HG02885 (cell line): ENCODE results near the gene PSMD1.
"Not testable (repeated sequence)": the region's sequence is repeated elsewhere in the genome, so short reads cannot be mapped to it uniquely, and the experiment has no call there.

Experiments
- ATAC-seq: cut with Tn5 transposase; IDR thresholded peaks from one replicate; pipeline ENCODE4 v1.9.1; 2021; ENCODE audit warnings: mild to moderate bottlenecking; ENCODE audit not compliant: unreplicated experiment, poor library complexity

Gene PSMD1

GRCh38 chr2:231177156-231178025, 120.7 kb downstream of the PSMD1 start:
- ATAC-seq = no peak

- not testable (repeated sequence) for ATAC-seq
Measured at GRCh38 chr2:231178805-231179204, 122.1 kb downstream of the PSMD1 start.

GRCh38 chr2:231181860-231182512, 125.3 kb downstream of the PSMD1 start:
- ATAC-seq = peak; percentile 65

- no peak for ATAC-seq
Measured at GRCh38 chr2:231182513-231182899, 125.8 kb downstream of the PSMD1 start.

GRCh38 chr2:231183851-231184250, 127.2 kb downstream of the PSMD1 start:
- ATAC-seq = no peak

GRCh38 chr2:231184319-231184718, 127.7 kb downstream of the PSMD1 start:
- no peak for ATAC-seq

GRCh38 chr2:231185050-231185725, 128.5 kb downstream of the PSMD1 start:
- ATAC-seq = no peak

GRCh38 chr2:231185886-231186285, 129.2 kb downstream of the PSMD1 start:
- no peak for ATAC-seq

- no peak for ATAC-seq
Measured at GRCh38 chr2:231186325-231186724, 129.7 kb downstream of the PSMD1 start.

- ATAC-seq = no peak
Measured at GRCh38 chr2:231187736-231188505, 131.3 kb downstream of the PSMD1 start.

GRCh38 chr2:231188506-231189170, 132.0 kb downstream of the PSMD1 start:
- no peak for ATAC-seq

GRCh38 chr2:231189171-231189530, 132.5 kb downstream of the PSMD1 start:
- ATAC-seq = no peak

- no peak for ATAC-seq
Measured at GRCh38 chr2:231189571-231190495, 133.2 kb downstream of the PSMD1 start.

- ATAC-seq = no peak
Measured at GRCh38 chr2:231190531-231191197, 134.0 kb downstream of the PSMD1 start.

- ATAC-seq = no peak
Measured at GRCh38 chr2:231191896-231192872, 135.5 kb downstream of the PSMD1 start.

- ATAC-seq = no peak
Measured at GRCh38 chr2:231193216-231193615, 136.5 kb downstream of the PSMD1 start.

- ATAC-seq = no peak
Measured at GRCh38 chr2:231196592-231196991, 139.9 kb downstream of the PSMD1 start.
